ENCODE results near the gene CTNNA1. TPM values are rescaled to one million over a fixed set of nuclear protein-coding genes. Genes with fewer than 3 reads are reported as not detected.
A peak's percentile ranks its signal among the peaks of the same experiment; 100 is the strongest.

CTNNA1 gene
- polyA plus RNA-seq, 1 of the 3 experiments (the other 2 are of a cell fraction), result 130 TPM

- TF ChIP-seq, protein P1, sequence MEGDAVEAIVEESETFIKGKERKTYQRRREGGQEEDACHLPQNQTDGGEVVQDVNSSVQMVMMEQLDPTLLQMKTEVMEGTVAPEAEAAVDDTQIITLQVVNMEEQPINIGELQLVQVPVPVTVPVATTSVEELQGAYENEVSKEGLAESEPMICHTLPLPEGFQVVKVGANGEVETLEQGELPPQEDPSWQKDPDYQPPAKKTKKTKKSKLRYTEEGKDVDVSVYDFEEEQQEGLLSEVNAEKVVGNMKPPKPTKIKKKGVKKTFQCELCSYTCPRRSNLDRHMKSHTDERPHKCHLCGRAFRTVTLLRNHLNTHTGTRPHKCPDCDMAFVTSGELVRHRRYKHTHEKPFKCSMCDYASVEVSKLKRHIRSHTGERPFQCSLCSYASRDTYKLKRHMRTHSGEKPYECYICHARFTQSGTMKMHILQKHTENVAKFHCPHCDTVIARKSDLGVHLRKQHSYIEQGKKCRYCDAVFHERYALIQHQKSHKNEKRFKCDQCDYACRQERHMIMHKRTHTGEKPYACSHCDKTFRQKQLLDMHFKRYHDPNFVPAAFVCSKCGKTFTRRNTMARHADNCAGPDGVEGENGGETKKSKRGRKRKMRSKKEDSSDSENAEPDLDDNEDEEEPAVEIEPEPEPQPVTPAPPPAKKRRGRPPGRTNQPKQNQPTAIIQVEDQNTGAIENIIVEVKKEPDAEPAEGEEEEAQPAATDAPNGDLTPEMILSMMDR (IDR thresholded peaks at IDR 0.05), result no peak
- no peak for TF ChIP-seq RXRA (IDR thresholded peaks at IDR 0.05; ENCODE audit: borderline replicate concordance, low read depth)
- no peak for TF ChIP-seq PBX3 (IDR thresholded peaks at IDR 0.05)
- TF ChIP-seq EZH2phosphoT487 (IDR thresholded peaks at IDR 0.05; ENCODE audit: borderline replicate concordance, low read depth), result no peak
- no peak for TF ChIP-seq FOSL2 (IDR thresholded peaks at IDR 0.05; ENCODE audit: borderline replicate concordance, low read depth)
- TF ChIP-seq, protein P2, sequence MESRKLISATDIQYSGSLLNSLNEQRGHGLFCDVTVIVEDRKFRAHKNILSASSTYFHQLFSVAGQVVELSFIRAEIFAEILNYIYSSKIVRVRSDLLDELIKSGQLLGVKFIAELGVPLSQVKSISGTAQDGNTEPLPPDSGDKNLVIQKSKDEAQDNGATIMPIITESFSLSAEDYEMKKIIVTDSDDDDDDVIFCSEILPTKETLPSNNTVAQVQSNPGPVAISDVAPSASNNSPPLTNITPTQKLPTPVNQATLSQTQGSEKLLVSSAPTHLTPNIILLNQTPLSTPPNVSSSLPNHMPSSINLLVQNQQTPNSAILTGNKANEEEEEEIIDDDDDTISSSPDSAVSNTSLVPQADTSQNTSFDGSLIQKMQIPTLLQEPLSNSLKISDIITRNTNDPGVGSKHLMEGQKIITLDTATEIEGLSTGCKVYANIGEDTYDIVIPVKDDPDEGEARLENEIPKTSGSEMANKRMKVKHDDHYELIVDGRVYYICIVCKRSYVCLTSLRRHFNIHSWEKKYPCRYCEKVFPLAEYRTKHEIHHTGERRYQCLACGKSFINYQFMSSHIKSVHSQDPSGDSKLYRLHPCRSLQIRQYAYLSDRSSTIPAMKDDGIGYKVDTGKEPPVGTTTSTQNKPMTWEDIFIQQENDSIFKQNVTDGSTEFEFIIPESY (IDR thresholded peaks at IDR 0.05; ENCODE audit: borderline replicate concordance, low read depth), result no peak
- no peak for TF ChIP-seq EP300 (IDR thresholded peaks at IDR 0.05; ENCODE audit: borderline replicate concordance in 1 of 2, low read depth in 1 of 2, low read length in 1 of 2)
- TF ChIP-seq MAX (IDR thresholded peaks at IDR 0.05; ENCODE audit: low read depth), result no peak
- no peak for TF ChIP-seq GATA2 (CRISPR knock-in tag; IDR thresholded peaks at IDR 0.05)
- TF ChIP-seq USF2 (IDR thresholded peaks at IDR 0.05; ENCODE audit: borderline replicate concordance, low read depth, low read length), result no peak
Measured at GRCh38 chr5:138843316-138844124, 90.3 kb downstream of the CTNNA1 start (continued).

DNA sequence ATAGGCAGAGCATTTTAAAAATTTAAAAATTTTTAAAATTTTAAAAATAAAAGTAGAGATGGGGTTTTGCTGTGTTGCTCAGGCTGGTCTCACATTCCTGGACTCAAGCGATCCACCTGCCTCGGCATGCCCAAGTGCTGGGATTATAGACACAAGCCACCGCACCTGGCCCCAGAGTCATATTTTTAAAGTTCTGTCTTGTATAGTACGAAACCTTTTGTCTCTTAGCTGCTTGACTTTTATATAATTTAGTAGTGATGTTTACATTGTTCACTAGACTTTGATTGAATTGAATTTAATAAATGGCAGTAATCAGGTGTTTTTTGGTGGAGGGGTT lies 90.9 kb downstream of the CTNNA1 start:
- Histone ChIP-seq H3K36me3 (replicated peaks in 1 of 2; ENCODE audit: control insufficient read depth in 1 of 2, insufficient read depth in 2 of 2, low read length in 1 of 2) (peaks cover 0 to 24% of the 10 kb centered on the region in 2 experiments), H3K4me1 (ENCODE audit: control insufficient read depth in 1 of 2, insufficient read depth in 2 of 2, low read depth in 1 of 2, low read length in 1 of 2) (peaks cover 6 to 29% of the 10 kb centered on the region in 2 experiments; a peak in 3 of 4 replicates), H3K9me2 (no peaks in the 10 kb centered on the region), H2AFZ (ENCODE audit: low read depth) (no peak overlapping the region), H3K4me3 (ENCODE audit: low read depth in 2 of 2, low read length in 1 of 2) (no peak overlapping the region), H3K79me2 (ENCODE audit: insufficient read depth) (peaks cover 97% of the 10 kb centered on the region), H4K20me1 (ENCODE audit: insufficient read depth) (peaks cover 81% of the 10 kb centered on the region), H3K27me3 (ENCODE audit: insufficient read depth) (no peaks in the 10 kb centered on the region), H3K4me2 (peak overlapping the region; percentile 20; the same call in 1 of the 2 replicates), H3K27ac (ENCODE audit: low read depth in 2 of 2, low read length in 1 of 2) (peak overlapping the region in 1 of 2 experiments; percentile 72; a peak in 2 of 4 replicates), H3F3A (replicated peaks; ENCODE audit: insufficient read depth) (peaks cover 22% of the 10 kb centered on the region), H3K9me3 (no peaks in the 10 kb centered on the region), H3K9ac (no peak overlapping the region)
- ChIA-PET POLR2A (no interaction called here), CTCF (no interaction called here)
- 100% methylated on average over 4 of the region's 4 CpGs for WGBS (ENCODE audit: low lambda C conversion rate)
- no peak for DNase-seq
- no peak for TF ChIP-seq RAD21 (IDR thresholded peaks at IDR 0.05; ENCODE audit: low read length)
- TF ChIP-seq, protein P2 (IDR thresholded peaks at IDR 0.05; ENCODE audit: borderline replicate concordance, low read depth), result no peak
- TF ChIP-seq EZH2phosphoT487 (IDR thresholded peaks at IDR 0.05; ENCODE audit: borderline replicate concordance, low read depth), result no peak
- TF ChIP-seq TAF1 (IDR thresholded peaks at IDR 0.05; ENCODE audit: borderline replicate concordance, low read depth, low read length), result no peak
- TF ChIP-seq, protein P1 (IDR thresholded peaks at IDR 0.05), result no peak
- TF ChIP-seq TEAD4 (IDR thresholded peaks at IDR 0.05; ENCODE audit: borderline replicate concordance, insufficient read depth), result no peak
- TF ChIP-seq SMC3 (IDR thresholded peaks at IDR 0.05; ENCODE audit: low read depth, low read length), result no peak
- TF ChIP-seq RCOR1 (IDR thresholded peaks at IDR 0.05; ENCODE audit: low read length), result no peak
- TF ChIP-seq ELF1 (IDR thresholded peaks at IDR 0.05), result no peak
- no peak for TF ChIP-seq RXRA (IDR thresholded peaks at IDR 0.05; ENCODE audit: borderline replicate concordance, low read depth)
- no peak for TF ChIP-seq USF2 (IDR thresholded peaks at IDR 0.05; ENCODE audit: borderline replicate concordance, low read depth, low read length)

Measured in SK-N-SH (cell line).